Esophagus muscularis mucosa (tissue), 3 donors: ENCODE results near the gene LRWD1.

Source experiments
- CTCF ChIP-seq, 3 experiments: fragments of 200-600 bp in 2 of 3; fragments of 450-650 bp in 1 of 3; sonication (generic) in 2 of 3; IDR thresholded peaks; one replicate each; pipeline ENCODE4 v1.5.1; 2017 to 2019; ENCODE audit warnings: antibody characterized with exemption in 3 of 3, mild to moderate bottlenecking in 2 of 3, moderate library complexity in 1 of 3
- POLR2A ChIP-seq: fragments of 450-650 bp; IDR thresholded peaks from one replicate; pipeline ENCODE4 v1.6.1; 2017; ENCODE audit warnings: antibody characterized with exemption, moderate library complexity, mild to moderate bottlenecking, low read depth

- TF ChIP-seq POLR2A (no peak), CTCF (IDR thresholded peaks at IDR 0.05) (no peak)
Observed at GRCh38 chr7:102453319-102453718, 11.5 kb upstream of the LRWD1 start.
